Tibial artery (tissue), 4 donors: ENCODE measurements around the gene TESPA1.
"Not testable (repeated sequence)": the region's sequence is repeated elsewhere in the genome, so short reads cannot be mapped to it uniquely, and the experiment has no call there.

Source experiments
- DNase-seq, 2 donors: peaks; one replicate each; pipeline ENCODE4 v3.0.0-alpha.2; 2019
- H3K27ac ChIP-seq, 2 donors: fragments of 200-600 bp; sonication (generic) in 1 of 2; 1 replicate in 1 of 2; 2 replicates in 1 of 2; pipeline ENCODE4 v1.5.1; 2018 to 2019; ENCODE audit warnings: mild to moderate bottlenecking in 1 of 2
- H3K27me3 ChIP-seq, 2 donors: fragments of 200-600 bp; sonication (generic) in 1 of 2; one replicate each; pipeline versions ENCODE4 v1.5.1 to v1.6.0; 2016 to 2019
- H3K36me3 ChIP-seq, 3 donors: fragments of 200-600 bp; sonication (generic) in 2 of 3; one replicate each; pipeline ENCODE4 v1.5.1; 2016 to 2019; ENCODE audit warnings: mild to moderate bottlenecking in 2 of 3
- H3K4me1 ChIP-seq, 4 donors: fragments of 200-600 bp; sonication (generic) in 2 of 4; 1 replicate in 3 of 4; 2 replicates in 1 of 4; pipeline ENCODE4 v1.5.1; 2016 to 2019
- H3K4me3 ChIP-seq, 2 donors: fragments of 200-600 bp; sonication (generic) in 1 of 2; 1 replicate in 1 of 2; 2 replicates in 1 of 2; pipeline ENCODE4 v1.5.1; 2018 to 2019; ENCODE audit warnings: mild to moderate bottlenecking in 2 of 2
- H3K9me3 ChIP-seq, 3 donors: fragments of 200-600 bp; sonication (generic) in 1 of 3; one replicate each; pipeline ENCODE4 v1.5.1; 2016 to 2019
- CTCF ChIP-seq, 2 experiments: fragments of 200-600 bp in 1 of 2; fragments of 450-650 bp in 1 of 2; IDR thresholded peaks; one replicate each; pipeline ENCODE4 v1.5.1; 2017 to 2019; ENCODE audit warnings: antibody characterized with exemption in 2 of 2, mild to moderate bottlenecking in 1 of 2, moderate library complexity in 1 of 2
- intact Hi-C: fragments of 100-400 bp; cut with DNase I; formaldehyde crosslinking; loops from one replicate; pipeline ENCODE4 v1.15.0; 2023; ENCODE audit warnings: low total_unique reads

The TESPA1 gene

GRCh38 chr12:54989829-54990228 is 5.3 kb upstream of the TESPA1 start:
- intact Hi-C loops = loop anchor here (10.0 kb wide), 1 partner anchor 85 kb away; no protein-coding TSS in a partner anchor
- Histone ChIP-seq H3K4me1 (no peaks in the 10 kb centered on the region), H3K9me3 (no peaks in the 10 kb centered on the region), H3K4me3 (no peak overlapping the region), H3K27me3 (no peaks in the 10 kb centered on the region), H3K36me3 (no peaks in the 10 kb centered on the region), H3K27ac (no peak overlapping the region)
- no peak for TF ChIP-seq CTCF (IDR thresholded peaks at IDR 0.05)
- no peak for DNase-seq

GRCh38 chr12:54988402-54989054 is 4.0 kb upstream of the TESPA1 start:
- DNase-seq = peak in 1 of 2 donors; percentile 78
- Histone ChIP-seq H3K9me3 (no peaks in the 10 kb centered on the region), H3K4me3 (no peak overlapping the region), H3K27ac (no peak overlapping the region), H3K4me1 (no peaks in the 10 kb centered on the region), H3K27me3 (no peaks in the 10 kb centered on the region), H3K36me3 (no peaks in the 10 kb centered on the region)
- TF ChIP-seq CTCF (IDR thresholded peaks at IDR 0.05) = no peak
- intact Hi-C loops = no loop called here

GRCh38 chr12:54987611-54988231 is 3.2 kb upstream of the TESPA1 start:
- Histone ChIP-seq H3K27me3 (no peaks in the 10 kb centered on the region), H3K4me3 (no peak overlapping the region), H3K36me3 (no peaks in the 10 kb centered on the region), H3K27ac (no peak overlapping the region), H3K9me3 (no peaks in the 10 kb centered on the region), H3K4me1 (no peaks in the 10 kb centered on the region)
- DNase-seq = no peak
- no peak for TF ChIP-seq CTCF (IDR thresholded peaks at IDR 0.05)
- intact Hi-C loops = no loop called here

GRCh38 chr12:54986773-54987172 is 2.2 kb upstream of the TESPA1 start:
- H3K27ac ChIP-seq, H3K4me1 ChIP-seq, DNase-seq, H3K36me3 ChIP-seq, H3K4me3 ChIP-seq, H3K27me3 ChIP-seq, H3K9me3 ChIP-seq, intact Hi-C loops: not testable (repeated sequence)

GRCh38 chr12:54983536-54984101 is 943 bp downstream of the TESPA1 start:
- Histone ChIP-seq H3K27ac (no peak overlapping the region), H3K4me1 (no peaks in the 10 kb centered on the region), H3K4me3 (no peak overlapping the region), H3K36me3 (no peaks in the 10 kb centered on the region), H3K9me3 (no peaks in the 10 kb centered on the region), H3K27me3 (no peaks in the 10 kb centered on the region)
- intact Hi-C loops = no loop called here
- TF ChIP-seq CTCF (IDR thresholded peaks at IDR 0.05) = no peak
- no peak for DNase-seq

- H3K4me3 ChIP-seq = no peak overlapping the region
- no peaks in the 10 kb centered on the region for H3K27me3 ChIP-seq
- H3K27ac ChIP-seq = no peak overlapping the region
Measured at GRCh38 chr12:54981796-54982195, 2.8 kb downstream of the TESPA1 start.

More at GRCh38 chr12:54981796-54982195, 2.8 kb downstream of the TESPA1 start:
- no peak for TF ChIP-seq CTCF (IDR thresholded peaks at IDR 0.05)
- Histone ChIP-seq H3K4me1 (no peaks in the 10 kb centered on the region), H3K36me3 (no peaks in the 10 kb centered on the region), H3K9me3 (no peaks in the 10 kb centered on the region)
- DNase-seq = no peak
- intact Hi-C loops = no loop called here
